Activated CD8-positive, alpha-beta memory T cell treated with anti-CD3 and anti-CD28 coated beads, Interleukin-2, amount 10 ng/mL, durations not matched to agents 7 days and 5 days (primary cell): ENCODE data around the gene HNRNPK. TPM values are rescaled to one million over a fixed set of nuclear protein-coding genes. Genes with fewer than 3 reads are reported as not detected.

Source experiments
- ATAC-seq: fragments of 150-1000 bp; cut with Tn5 transposase; one replicate; pipeline ENCODE4 v1.10.0; 2021; ENCODE audit warnings: moderate library complexity
- CTCF ChIA-PET: fragments of 350-600 bp; sonication (Branson Sonifier 250); formaldehyde crosslinking; loops from one replicate; lab custom pipeline; 2021; ENCODE audit warnings: antibody characterized with exemption; lab: Charles Lee
- DNase-seq: peaks from one replicate; pipeline ENCODE4 v3.0.0-alpha.2; 2020
- H3K27ac Mint-ChIP-seq: one replicate; pipeline ENCODE4 v1.8.0; 2021; ENCODE audit warnings: mild to moderate bottlenecking, mixed read lengths
- H3K27me3 Mint-ChIP-seq: one replicate; pipeline ENCODE4 v1.8.0; 2021; ENCODE audit warnings: mixed read lengths
- H3K36me3 Mint-ChIP-seq: one replicate; pipeline ENCODE4 v1.8.0; 2021; ENCODE audit warnings: mild to moderate bottlenecking, mixed read lengths
- H3K4me1 Mint-ChIP-seq: one replicate; pipeline ENCODE4 v1.8.0; 2021; ENCODE audit warnings: mixed read lengths
- H3K4me3 Mint-ChIP-seq: one replicate; pipeline ENCODE4 v1.8.0; 2021; ENCODE audit warnings: mild to moderate bottlenecking, moderate library complexity, mixed read lengths
- H3K9me3 Mint-ChIP-seq: one replicate; pipeline ENCODE4 v1.8.0; 2022; ENCODE audit warnings: low read depth, mixed read lengths
- total RNA-seq, 2 experiments: library from RNA; stranded (reverse); gene quantifications; one replicate each; pipeline ENCODE4 v1.2.3, GENCODE V29; 2021

HNRNPK gene
- total RNA-seq, 2 experiments from 2014 or later: 550 to 781 TPM

DNA sequence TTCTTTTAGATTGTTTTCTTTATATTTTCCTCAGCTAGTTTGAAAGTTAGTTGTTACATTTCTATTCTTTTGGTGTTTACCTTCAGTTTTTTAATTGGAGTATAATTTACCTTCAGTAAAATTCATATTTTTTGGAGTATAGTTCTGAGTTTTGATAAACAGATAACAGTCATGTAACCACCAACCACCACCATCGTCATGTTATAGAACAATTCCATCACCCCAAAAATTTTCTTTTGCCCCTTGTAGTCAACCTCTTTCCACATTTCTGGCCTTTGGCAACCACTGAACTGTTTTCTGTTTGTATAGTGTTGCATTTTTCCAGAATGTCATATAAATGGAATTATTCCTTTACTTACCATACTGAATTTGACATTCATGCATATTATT lies 7.4 kb upstream of the HNRNPK start:
- CTCF ChIA-PET: no interaction called here
- Mint-ChIP-seq H3K27ac (peak overlapping the region; percentile 78), H3K27me3 (no peaks in the 10 kb centered on the region), H3K4me1 (peaks cover 36% of the 10 kb centered on the region), H3K9me3 (no peaks in the 10 kb centered on the region), H3K36me3 (peaks cover 45% of the 10 kb centered on the region), H3K4me3 (no peak overlapping the region)
- DNase-seq: no peak
- ATAC-seq: no peak

DNA sequence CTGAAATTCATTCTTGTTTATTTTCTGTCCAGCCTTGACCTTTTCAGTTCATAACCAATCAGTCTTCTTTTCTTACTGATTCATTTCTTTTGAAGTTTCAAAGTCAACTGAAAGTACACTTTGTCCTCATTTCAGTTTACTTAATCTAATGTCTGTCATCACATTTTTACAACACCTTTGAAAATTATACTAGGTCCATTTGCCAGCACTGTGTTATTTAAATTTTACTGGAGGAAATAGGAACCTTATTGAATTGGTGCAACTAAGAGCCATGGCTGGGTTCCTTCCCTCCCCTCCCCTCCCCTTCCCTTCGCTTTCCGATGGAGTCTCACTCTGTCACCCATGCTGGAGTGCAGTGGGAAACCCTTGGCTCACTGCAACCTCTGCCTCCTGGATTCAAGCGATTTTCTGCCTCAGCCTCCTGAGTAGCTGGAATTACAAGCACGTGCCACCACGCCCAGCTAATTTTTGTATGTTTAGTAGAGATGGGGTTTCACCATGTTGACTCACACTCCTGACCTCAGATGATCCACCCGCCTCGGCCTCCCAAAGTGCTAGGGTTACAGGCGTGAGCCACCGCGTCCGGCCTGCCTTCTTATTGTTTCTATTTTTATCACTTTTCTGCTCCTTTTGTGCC lies 6.9 kb upstream of the HNRNPK start:
- DNase-seq (peak; percentile 49), ATAC-seq (no peak)
- no peaks in the 10 kb centered on the region for H3K9me3 Mint-ChIP-seq
- H3K27me3 Mint-ChIP-seq: no peaks in the 10 kb centered on the region
- H3K36me3 Mint-ChIP-seq: peaks cover 44% of the 10 kb centered on the region
- CTCF ChIA-PET: no interaction called here
- no peak overlapping the region for H3K4me3 Mint-ChIP-seq
- H3K4me1 Mint-ChIP-seq: peaks cover 40% of the 10 kb centered on the region
- H3K27ac Mint-ChIP-seq: peak overlapping the region; percentile 78

DNA sequence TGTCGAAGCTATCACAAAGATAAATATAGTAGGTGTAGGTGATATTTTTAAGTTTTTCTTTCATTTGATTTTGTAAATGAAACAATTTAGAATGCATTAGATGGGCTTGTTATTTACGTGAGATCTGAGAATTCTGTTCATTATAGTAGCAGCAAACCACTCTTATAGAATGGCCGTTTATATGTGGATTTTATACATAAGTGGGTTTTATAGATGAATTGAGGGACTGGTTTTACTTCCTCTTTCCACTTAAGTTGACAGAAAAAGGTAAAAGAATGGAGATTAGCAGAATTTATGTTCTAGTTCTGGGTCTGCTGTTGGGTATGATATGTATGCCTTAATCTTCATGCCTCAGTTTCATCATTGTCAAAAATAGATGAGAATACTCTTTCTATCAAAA lies 6.2 kb upstream of the HNRNPK start:
- Mint-ChIP-seq H3K4me1 (peaks cover 42% of the 10 kb centered on the region), H3K9me3 (no peaks in the 10 kb centered on the region), H3K27me3 (no peaks in the 10 kb centered on the region), H3K36me3 (peaks cover 43% of the 10 kb centered on the region), H3K27ac (no peak overlapping the region), H3K4me3 (no peak overlapping the region)
- CTCF ChIA-PET: interaction anchor here (0.6 kb wide), 1 partner anchor 300 kb away, joined by 3 read pairs; no protein-coding TSS in a partner anchor
- DNase-seq: no peak
- ATAC-seq: no peak

DNA sequence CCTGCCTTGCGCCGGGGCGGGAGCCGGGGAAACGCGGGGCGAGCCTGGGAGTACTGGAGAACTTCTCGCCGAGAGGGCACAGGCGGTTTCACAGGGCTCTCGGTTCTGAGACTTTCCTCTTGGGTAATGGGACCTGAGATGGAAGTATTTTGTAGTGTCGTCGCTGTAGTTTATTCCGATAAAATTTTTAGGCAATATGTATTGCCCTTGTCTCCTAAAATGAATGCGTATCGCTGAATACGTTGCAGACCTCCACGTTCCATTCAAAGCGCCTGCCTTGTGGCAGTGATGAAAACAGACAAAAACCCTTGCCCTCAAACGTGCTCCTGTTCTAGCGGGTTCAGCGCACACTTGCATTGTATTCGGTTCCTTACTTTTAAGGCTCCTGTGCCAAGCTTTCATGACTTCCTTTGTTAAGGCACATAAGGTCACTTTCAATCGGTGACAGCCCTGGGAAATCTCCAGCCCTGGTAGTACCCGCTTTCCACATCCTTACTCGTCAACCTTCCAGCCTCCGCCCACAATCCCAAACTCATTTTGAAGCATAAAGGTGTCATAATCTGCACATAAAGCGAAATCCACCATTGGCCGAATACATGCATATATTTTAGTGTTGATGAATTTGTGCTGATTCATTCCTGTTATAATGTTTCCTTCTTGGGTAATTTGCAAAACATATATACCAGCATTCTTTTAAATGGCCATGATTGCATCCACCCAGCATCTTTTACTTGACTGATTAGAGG lies 1.3 kb upstream of the HNRNPK start:
- Mint-ChIP-seq H3K27me3 (no peaks in the 10 kb centered on the region), H3K27ac (peak overlapping the region; percentile 96), H3K9me3 (no peaks in the 10 kb centered on the region), H3K4me1 (peaks cover 42% of the 10 kb centered on the region), H3K36me3 (peaks cover 40% of the 10 kb centered on the region), H3K4me3 (peak overlapping the region; percentile 99)
- CTCF ChIA-PET: interaction anchor here (0.8 to 2.0 kb wide), 3 partner anchors 23 to 315 kb away, joined by 5 to 11 read pairs (median 6); a partner anchor contains a TSS
- DNase-seq (peak; percentile 49), ATAC-seq (no peak)

DNA sequence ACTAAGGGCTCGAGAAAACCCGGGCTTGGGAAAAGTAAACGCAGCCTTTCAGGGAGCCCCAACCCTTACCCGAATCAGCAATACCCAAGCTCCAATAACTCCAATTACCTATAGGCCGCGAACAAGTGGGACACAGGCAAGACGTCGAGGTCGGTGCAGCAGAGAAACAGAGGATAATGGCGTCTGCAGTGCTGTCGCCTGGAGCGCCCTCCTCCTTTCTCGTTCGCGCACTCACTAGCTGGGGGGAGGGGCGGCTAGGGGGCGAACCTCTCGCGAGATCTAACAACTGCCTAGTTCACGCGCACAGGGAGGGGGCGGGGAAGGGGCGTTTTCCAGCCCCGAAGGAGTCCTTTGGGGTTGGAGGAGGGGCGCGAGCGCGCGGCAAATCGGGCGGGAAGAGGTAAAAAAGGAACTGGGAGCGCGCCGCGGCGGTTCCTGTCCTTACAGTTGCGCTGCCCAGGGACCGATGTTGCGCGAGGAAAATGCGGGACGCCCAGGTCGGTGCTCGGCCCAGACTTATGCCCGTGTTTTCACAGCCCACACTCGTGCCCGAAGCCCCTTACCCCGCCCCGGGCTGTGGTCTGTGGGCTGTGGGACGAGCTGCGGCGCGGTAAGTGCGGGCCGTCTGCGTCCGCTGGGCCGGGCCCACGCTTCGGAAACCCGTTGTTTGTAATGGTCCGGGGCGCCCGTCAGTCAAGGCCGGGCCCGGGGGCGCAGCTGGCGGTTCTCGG lies 545 bp upstream of the HNRNPK start, which contains the start of gene RMI1:
Gene RMI1, plus strand, starts transcription at position 411 of the 731 bp plus-strand sequence. CDS start 20,182 bp downstream, outside the sequence.
- no peaks in the 10 kb centered on the region for H3K9me3 Mint-ChIP-seq
- peak; percentile 76 for ATAC-seq
- peak; percentile 99 for DNase-seq
- H3K27ac Mint-ChIP-seq: peak within 1 kb of the TSS; percentile 96
- H3K27me3 Mint-ChIP-seq: no peaks in the 10 kb centered on the region
- peaks cover 46% of the 10 kb centered on the region for H3K4me1 Mint-ChIP-seq
- peak within 1 kb of the TSS; percentile 99 for H3K4me3 Mint-ChIP-seq
- CTCF ChIA-PET: interaction anchor here (0.8 to 2.0 kb wide), 5 partner anchors 9 to 315 kb away, joined by 3 to 11 read pairs (median 5); a partner anchor contains a TSS
- peaks cover 44% of the 10 kb centered on the region for H3K36me3 Mint-ChIP-seq

DNA sequence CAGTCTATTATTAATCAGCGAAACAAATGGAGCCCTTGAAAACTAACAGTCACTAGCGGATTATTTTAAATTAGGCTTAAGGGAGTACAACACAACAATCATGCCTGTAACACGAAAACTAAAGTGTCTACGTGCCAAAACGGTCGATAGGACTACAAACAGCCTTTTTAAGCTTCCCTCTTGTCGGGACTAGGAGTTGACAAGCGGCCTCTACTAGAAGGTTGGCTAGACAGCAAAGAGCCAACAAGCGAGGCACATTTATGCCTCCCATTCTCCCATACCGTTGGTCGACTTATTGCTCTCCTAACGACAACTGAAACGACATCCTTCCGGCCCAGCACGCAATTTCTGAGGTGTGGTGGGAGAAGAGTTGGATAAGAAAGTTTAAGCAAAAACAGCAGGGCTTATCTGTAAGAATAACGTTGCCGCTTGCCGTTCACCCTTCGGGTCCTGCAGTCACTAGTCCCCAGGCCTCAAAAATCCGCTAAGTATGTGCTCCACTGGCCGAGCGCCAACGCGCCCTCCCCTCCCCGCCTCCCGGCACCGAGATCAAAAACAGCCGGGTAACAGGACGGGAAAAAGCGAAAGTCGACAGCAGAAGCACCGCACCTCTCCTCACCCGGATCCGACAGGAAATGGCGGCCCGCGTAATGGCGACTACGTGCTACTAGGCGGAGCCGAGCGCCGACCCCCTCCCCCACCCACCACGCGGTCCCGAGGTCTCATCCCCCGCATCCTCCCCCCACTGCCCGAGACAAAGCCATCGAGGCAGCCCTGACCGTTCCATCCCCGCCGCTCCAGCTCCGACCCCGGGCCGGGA lies 813 bp downstream of the HNRNPK start:
- peak; percentile 46 for ATAC-seq
- H3K4me3 Mint-ChIP-seq: peak overlapping the region; percentile 99

DNA sequence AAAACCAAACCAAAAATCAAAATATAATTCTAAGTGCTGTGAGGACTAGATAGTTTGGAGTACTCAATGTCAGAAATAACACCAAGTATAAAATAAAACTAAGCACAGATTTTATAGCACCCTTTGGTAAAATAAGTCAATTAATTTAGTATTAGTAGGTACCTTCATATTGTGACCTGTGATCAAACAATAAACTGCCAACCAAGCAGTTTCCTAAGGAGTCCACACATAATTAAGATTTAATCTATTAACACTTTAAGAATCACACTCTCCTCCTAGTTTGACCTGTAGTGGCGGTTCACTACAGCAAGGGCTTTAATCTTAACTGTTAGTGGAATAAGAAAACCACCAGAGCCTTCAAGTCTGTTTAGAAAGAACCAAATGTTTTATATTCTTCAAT lies 2.8 kb downstream of the HNRNPK start:
- CTCF ChIA-PET: interaction anchor here (0.6 to 0.9 kb wide), 2 partner anchors 14 to 56 kb away, joined by 3 read pairs; partner anchors contain the start of gene KIF27
- DNase-seq (no peak), ATAC-seq (no peak)
- Mint-ChIP-seq H3K27me3 (no peaks in the 10 kb centered on the region), H3K9me3 (no peaks in the 10 kb centered on the region), H3K4me1 (peaks cover 52% of the 10 kb centered on the region), H3K4me3 (peak overlapping the region; percentile 99), H3K27ac (peak overlapping the region; percentile 96), H3K36me3 (peaks cover 67% of the 10 kb centered on the region)

More for the DNA sequence above, 813 bp downstream of the HNRNPK start:
- peak overlapping the region; percentile 96 for H3K27ac Mint-ChIP-seq
- no peaks in the 10 kb centered on the region for H3K27me3 Mint-ChIP-seq
- CTCF ChIA-PET: interaction anchor here (0.9 to 2.0 kb wide), 4 partner anchors 8 to 58 kb away, joined by 3 to 11 read pairs (median 4); partner anchors contain the start of gene KIF27
- no peaks in the 10 kb centered on the region for H3K9me3 Mint-ChIP-seq
- H3K4me1 Mint-ChIP-seq: peaks cover 57% of the 10 kb centered on the region
- DNase-seq: peak; percentile 94
- H3K36me3 Mint-ChIP-seq: peaks cover 55% of the 10 kb centered on the region

DNA sequence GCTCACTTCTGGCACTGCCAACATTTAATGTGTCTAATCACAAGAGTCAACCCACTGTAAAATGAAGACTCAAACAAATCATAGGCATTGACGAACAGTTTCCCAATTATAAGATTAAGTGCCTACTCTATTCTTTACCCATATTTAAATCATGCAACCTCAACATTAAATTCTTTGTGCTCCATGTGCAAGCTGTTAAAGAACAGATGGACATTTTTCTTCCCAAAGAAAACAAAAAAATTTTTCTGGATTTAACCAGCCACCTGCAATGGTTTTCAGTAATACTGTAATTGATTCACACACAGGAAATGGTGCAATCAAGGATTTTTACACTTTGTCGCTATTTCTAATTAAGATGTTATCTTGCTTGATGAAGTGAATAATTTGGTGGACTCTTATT lies 3.6 kb downstream of the HNRNPK start:
- H3K27me3 Mint-ChIP-seq: no peaks in the 10 kb centered on the region
- peak overlapping the region; percentile 2 for H3K27ac Mint-ChIP-seq

DNA sequence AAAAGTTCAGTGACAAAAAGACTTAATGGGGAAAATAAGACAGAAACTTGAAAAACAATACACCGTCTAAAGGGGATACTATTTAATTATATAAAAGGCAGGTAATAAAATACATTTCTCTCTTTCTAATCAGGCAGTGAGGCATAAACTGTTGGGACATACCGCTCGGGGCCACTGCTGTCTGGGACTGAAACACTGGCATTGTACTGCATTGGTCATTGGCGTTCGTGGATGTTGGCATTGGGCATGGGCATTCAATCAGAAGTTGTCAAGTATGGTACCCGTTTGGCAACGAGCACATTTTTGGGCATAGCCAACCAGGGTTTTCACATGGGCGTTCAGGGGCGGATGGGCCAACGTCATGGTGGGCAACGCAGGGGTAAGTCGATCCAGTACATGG lies 4.7 kb downstream of the HNRNPK start:
- CTCF ChIA-PET: no interaction called here
- Mint-ChIP-seq H3K36me3 (peaks cover 84% of the 10 kb centered on the region), H3K4me1 (peaks cover 50% of the 10 kb centered on the region), H3K27me3 (no peaks in the 10 kb centered on the region), H3K27ac (peak overlapping the region; percentile 26), H3K9me3 (no peaks in the 10 kb centered on the region), H3K4me3 (peak overlapping the region; percentile 25)
- DNase-seq: no peak
- no peak for ATAC-seq

More for the DNA sequence above, 3.6 kb downstream of the HNRNPK start:
- Mint-ChIP-seq H3K9me3 (no peaks in the 10 kb centered on the region), H3K4me3 (no peak overlapping the region), H3K4me1 (peaks cover 50% of the 10 kb centered on the region), H3K36me3 (peaks cover 74% of the 10 kb centered on the region)
- ATAC-seq: no peak
- CTCF ChIA-PET: interaction anchor here (0.6 kb wide), 1 partner anchor 44 kb away, joined by 3 read pairs; no protein-coding TSS in a partner anchor
- no peak for DNase-seq

DNA sequence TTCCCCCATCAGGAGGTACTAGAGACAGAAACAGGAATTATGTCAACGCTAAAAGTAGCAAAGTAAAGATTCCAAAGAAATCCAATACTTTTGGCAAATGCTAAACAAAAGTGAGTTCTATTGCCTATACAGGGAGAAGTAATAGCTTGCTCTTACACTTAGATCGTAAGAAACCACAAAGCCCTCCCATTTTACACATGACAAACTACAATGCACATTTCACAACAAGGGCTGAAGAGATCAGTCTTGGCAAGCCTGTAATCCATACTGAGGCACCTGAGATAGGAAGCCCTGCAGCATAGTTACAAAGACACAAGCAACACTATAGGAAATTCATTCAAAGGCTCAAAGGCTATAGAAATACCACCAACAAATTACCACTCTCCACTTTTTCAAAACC lies 7.7 kb downstream of the HNRNPK start:
- peaks cover 50% of the 10 kb centered on the region for H3K4me1 Mint-ChIP-seq
- ATAC-seq (peak; percentile 57), DNase-seq (no peak)
- H3K4me3 Mint-ChIP-seq: no peak overlapping the region
- H3K36me3 Mint-ChIP-seq: peaks cover 88% of the 10 kb centered on the region
- CTCF ChIA-PET: interaction anchor here (0.6 to 1.5 kb wide), 3 partner anchors 8 to 52 kb away, joined by 3 read pairs; no protein-coding TSS in a partner anchor
- H3K27ac Mint-ChIP-seq: no peak overlapping the region
- no peaks in the 10 kb centered on the region for H3K9me3 Mint-ChIP-seq
- no peaks in the 10 kb centered on the region for H3K27me3 Mint-ChIP-seq

DNA sequence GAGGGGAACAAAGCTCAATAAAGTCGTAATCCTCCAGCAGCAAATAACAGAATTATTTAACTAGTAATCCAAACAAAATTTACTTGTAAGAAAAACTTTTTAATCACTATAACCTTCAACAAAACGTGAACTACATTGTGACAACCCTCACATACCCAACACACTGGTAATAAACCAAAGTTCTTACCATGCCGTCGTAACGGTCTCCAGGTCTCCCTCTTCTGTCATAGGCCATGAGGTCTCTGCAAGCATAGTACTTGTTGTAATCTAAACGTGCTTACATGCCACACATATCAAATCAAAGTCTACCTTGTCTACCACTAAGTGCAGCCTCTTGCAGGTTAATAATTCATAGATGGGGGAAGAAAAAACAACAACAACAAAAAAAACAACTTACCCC lies 8.5 kb downstream of the HNRNPK start:
- no peak for ATAC-seq
- Mint-ChIP-seq H3K27me3 (no peaks in the 10 kb centered on the region), H3K9me3 (no peaks in the 10 kb centered on the region), H3K4me1 (peaks cover 43% of the 10 kb centered on the region), H3K4me3 (no peak overlapping the region), H3K36me3 (peaks cover 89% of the 10 kb centered on the region), H3K27ac (no peak overlapping the region)
- DNase-seq: no peak
- CTCF ChIA-PET: interaction anchor here (0.8 to 1.5 kb wide), 3 partner anchors 9 to 51 kb away, joined by 3 read pairs; partner anchors contain the start of gene HNRNPK

DNA sequence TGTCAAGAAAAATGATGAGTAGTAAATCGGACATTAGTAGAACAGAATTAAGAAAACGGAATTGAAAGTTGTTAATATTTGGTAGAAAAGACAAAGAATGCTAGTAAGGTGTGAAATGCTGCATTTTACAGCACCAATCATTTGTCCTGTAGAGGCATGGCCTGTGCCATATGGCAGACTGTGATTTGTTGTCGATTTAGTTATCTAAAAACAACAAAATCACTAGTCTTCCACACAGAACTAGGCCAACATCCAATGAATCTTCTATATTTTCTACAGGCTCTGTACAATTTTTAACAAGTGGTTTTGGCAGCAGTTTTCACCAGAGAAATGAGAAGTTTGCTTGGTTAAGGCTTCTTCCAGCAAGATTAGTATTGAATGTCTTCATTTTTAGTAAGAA lies 10.4 kb downstream of the HNRNPK start:
- no peak overlapping the region for H3K4me3 Mint-ChIP-seq
- DNase-seq (no peak), ATAC-seq (no peak)
- H3K27me3 Mint-ChIP-seq: no peaks in the 10 kb centered on the region
- no peaks in the 10 kb centered on the region for H3K9me3 Mint-ChIP-seq
- H3K27ac Mint-ChIP-seq: no peak overlapping the region
- CTCF ChIA-PET: no interaction called here
- peaks cover 24% of the 10 kb centered on the region for H3K4me1 Mint-ChIP-seq
- H3K36me3 Mint-ChIP-seq: peaks cover 75% of the 10 kb centered on the region
